ENCODE results near the gene CCDC83. TPM values are rescaled to one million over a fixed set of nuclear protein-coding genes. Genes with fewer than 3 reads are reported as not detected.

Gene CCDC83
- polyA plus RNA-seq, 1 of the 3 experiments (the other 2 are of a cell fraction): not detected

DNA sequence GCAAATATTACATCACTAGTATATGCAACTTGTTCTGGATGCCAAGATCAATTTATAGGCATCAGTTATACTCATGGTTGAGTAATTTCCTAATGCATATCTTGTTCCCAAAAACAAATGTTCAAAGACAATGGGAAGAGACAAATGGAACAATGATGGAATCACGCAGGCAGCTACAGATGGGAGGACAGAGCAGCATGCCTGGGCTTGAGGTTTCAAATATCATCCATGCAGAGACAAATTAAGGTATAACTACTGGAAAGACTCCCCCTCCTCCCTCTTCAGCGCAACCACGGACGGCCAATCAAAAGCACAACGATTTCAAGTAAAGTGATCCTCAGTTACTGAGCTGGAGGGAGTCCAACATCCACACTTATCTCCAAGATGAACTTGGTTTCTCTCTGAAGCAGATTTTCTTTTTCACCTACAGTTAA lies 106.8 kb downstream of the CCDC83 start:
- H3K27me3 ChIP-seq (ENCODE audit: insufficient read depth): no peaks in the 10 kb centered on the region
- no peak overlapping the region for H2AFZ ChIP-seq (ENCODE audit: low read depth)
- H3K27ac ChIP-seq (ENCODE audit: low read depth in 2 of 2, low read length in 1 of 2): peak overlapping the region; percentile 58 to 65
- no peak overlapping the region for H3K9ac ChIP-seq
- ChIA-PET CTCF (interaction anchor here (0.8 to 0.9 kb wide), 2 partner anchors 10 to 80 kb away, joined by 3 read pairs; no protein-coding TSS in a partner anchor), POLR2A (no interaction called here)
- H3K79me2 ChIP-seq (ENCODE audit: insufficient read depth): peaks cover 52% of the 10 kb centered on the region
- peaks cover 4 to 16% of the 10 kb centered on the region in 2 experiments; a peak in 3 of 4 replicates for H3K4me1 ChIP-seq (ENCODE audit: control insufficient read depth in 1 of 2, insufficient read depth in 2 of 2, low read depth in 1 of 2, low read length in 1 of 2)
- H3K9me3 ChIP-seq: no peaks in the 10 kb centered on the region
- H3K36me3 ChIP-seq (replicated peaks in 1 of 2; ENCODE audit: control insufficient read depth in 1 of 2, insufficient read depth in 2 of 2, low read length in 1 of 2): peaks cover 40 to 76% of the 10 kb centered on the region in 2 experiments
- H3K4me2 ChIP-seq: peak overlapping the region; percentile 45; the same call in 1 of the 2 replicates
- 35% methylated on average over 5 of the region's 5 CpGs for WGBS (ENCODE audit: low lambda C conversion rate)
- H3F3A ChIP-seq (replicated peaks; ENCODE audit: insufficient read depth): peaks cover 8% of the 10 kb centered on the region
- no peaks in the 10 kb centered on the region for H3K9me2 ChIP-seq
- H4K20me1 ChIP-seq (ENCODE audit: insufficient read depth): peaks cover 11% of the 10 kb centered on the region; the same call in 1 of the 2 replicates
- H3K4me3 ChIP-seq (ENCODE audit: low read depth in 2 of 2, low read length in 1 of 2): no peak overlapping the region
- DNase-seq: no peak
- TF ChIP-seq GABPA (IDR thresholded peaks at IDR 0.05; ENCODE audit: low read depth) (no peak), RCOR1 (IDR thresholded peaks at IDR 0.05; ENCODE audit: low read length) (no peak), FOXM1 (IDR thresholded peaks at IDR 0.05; ENCODE audit: low read depth) (no peak), TCF12 (IDR thresholded peaks at IDR 0.05) (peak; percentile 94), JUND (IDR thresholded peaks at IDR 0.05) (peak; percentile 89), CHD2 (IDR thresholded peaks at IDR 0.05; ENCODE audit: low read length, partially characterized antibody) (no peak), GATA2 (CRISPR knock-in tag; IDR thresholded peaks at IDR 0.05) (no peak), TAF1 (IDR thresholded peaks at IDR 0.05; ENCODE audit: borderline replicate concordance, low read depth, low read length) (no peak), RXRA (IDR thresholded peaks at IDR 0.05; ENCODE audit: borderline replicate concordance, low read depth) (peak; percentile 47; the same call in 1 of the 2 replicates), FOXJ3 (CRISPR knock-in tag; IDR thresholded peaks at IDR 0.05) (no peak), MXI1 (IDR thresholded peaks at IDR 0.05; ENCODE audit: low read depth, low read length) (no peak), SMC3 (IDR thresholded peaks at IDR 0.05; ENCODE audit: low read depth, low read length) (no peak), NFIC (IDR thresholded peaks at IDR 0.05; ENCODE audit: borderline replicate concordance) (peak; percentile 81; the same call in 1 of the 2 replicates), MEF2A (IDR thresholded peaks at IDR 0.05; ENCODE audit: borderline replicate concordance, low read depth) (peak; percentile 63; the same call in 1 of the 2 replicates), RAD21 (IDR thresholded peaks at IDR 0.05; ENCODE audit: low read length) (no peak), ELF1 (IDR thresholded peaks at IDR 0.05) (no peak), TEAD4 (IDR thresholded peaks at IDR 0.05; ENCODE audit: borderline replicate concordance, insufficient read depth) (peak; percentile 77), YY1 (IDR thresholded peaks at IDR 0.05; ENCODE audit: low read depth) (peak; percentile 32; the same call in 1 of the 2 replicates), POLR2AphosphoS5 (IDR thresholded peaks at IDR 0.05; ENCODE audit: low read depth, low read length) (no peak; the same call in 1 of the 2 replicates), NRF1 (IDR thresholded peaks at IDR 0.05; ENCODE audit: low read depth, low read length) (no peak), EZH2phosphoT487 (IDR thresholded peaks at IDR 0.05; ENCODE audit: borderline replicate concordance, low read depth) (no peak), SIN3A (IDR thresholded peaks at IDR 0.05; ENCODE audit: borderline replicate concordance, low read depth, low read length) (no peak), FOSL2 (IDR thresholded peaks at IDR 0.05; ENCODE audit: borderline replicate concordance, low read depth) (peak; percentile 69)
- TF ChIP-seq, protein P1, sequence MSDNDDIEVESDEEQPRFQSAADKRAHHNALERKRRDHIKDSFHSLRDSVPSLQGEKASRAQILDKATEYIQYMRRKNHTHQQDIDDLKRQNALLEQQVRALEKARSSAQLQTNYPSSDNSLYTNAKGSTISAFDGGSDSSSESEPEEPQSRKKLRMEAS (IDR thresholded peaks at IDR 0.05; ENCODE audit: low read depth): peak; percentile 88
- TF ChIP-seq, protein P2, sequence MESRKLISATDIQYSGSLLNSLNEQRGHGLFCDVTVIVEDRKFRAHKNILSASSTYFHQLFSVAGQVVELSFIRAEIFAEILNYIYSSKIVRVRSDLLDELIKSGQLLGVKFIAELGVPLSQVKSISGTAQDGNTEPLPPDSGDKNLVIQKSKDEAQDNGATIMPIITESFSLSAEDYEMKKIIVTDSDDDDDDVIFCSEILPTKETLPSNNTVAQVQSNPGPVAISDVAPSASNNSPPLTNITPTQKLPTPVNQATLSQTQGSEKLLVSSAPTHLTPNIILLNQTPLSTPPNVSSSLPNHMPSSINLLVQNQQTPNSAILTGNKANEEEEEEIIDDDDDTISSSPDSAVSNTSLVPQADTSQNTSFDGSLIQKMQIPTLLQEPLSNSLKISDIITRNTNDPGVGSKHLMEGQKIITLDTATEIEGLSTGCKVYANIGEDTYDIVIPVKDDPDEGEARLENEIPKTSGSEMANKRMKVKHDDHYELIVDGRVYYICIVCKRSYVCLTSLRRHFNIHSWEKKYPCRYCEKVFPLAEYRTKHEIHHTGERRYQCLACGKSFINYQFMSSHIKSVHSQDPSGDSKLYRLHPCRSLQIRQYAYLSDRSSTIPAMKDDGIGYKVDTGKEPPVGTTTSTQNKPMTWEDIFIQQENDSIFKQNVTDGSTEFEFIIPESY (IDR thresholded peaks at IDR 0.05; ENCODE audit: borderline replicate concordance, low read depth): peak; percentile 30; the same call in 1 of the 2 replicates
- TF ChIP-seq, protein P3, sequence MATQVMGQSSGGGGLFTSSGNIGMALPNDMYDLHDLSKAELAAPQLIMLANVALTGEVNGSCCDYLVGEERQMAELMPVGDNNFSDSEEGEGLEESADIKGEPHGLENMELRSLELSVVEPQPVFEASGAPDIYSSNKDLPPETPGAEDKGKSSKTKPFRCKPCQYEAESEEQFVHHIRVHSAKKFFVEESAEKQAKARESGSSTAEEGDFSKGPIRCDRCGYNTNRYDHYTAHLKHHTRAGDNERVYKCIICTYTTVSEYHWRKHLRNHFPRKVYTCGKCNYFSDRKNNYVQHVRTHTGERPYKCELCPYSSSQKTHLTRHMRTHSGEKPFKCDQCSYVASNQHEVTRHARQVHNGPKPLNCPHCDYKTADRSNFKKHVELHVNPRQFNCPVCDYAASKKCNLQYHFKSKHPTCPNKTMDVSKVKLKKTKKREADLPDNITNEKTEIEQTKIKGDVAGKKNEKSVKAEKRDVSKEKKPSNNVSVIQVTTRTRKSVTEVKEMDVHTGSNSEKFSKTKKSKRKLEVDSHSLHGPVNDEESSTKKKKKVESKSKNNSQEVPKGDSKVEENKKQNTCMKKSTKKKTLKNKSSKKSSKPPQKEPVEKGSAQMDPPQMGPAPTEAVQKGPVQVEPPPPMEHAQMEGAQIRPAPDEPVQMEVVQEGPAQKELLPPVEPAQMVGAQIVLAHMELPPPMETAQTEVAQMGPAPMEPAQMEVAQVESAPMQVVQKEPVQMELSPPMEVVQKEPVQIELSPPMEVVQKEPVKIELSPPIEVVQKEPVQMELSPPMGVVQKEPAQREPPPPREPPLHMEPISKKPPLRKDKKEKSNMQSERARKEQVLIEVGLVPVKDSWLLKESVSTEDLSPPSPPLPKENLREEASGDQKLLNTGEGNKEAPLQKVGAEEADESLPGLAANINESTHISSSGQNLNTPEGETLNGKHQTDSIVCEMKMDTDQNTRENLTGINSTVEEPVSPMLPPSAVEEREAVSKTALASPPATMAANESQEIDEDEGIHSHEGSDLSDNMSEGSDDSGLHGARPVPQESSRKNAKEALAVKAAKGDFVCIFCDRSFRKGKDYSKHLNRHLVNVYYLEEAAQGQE (IDR thresholded peaks at IDR 0.05; ENCODE audit: low read depth, low read length): no peak
- TF ChIP-seq, protein P4, sequence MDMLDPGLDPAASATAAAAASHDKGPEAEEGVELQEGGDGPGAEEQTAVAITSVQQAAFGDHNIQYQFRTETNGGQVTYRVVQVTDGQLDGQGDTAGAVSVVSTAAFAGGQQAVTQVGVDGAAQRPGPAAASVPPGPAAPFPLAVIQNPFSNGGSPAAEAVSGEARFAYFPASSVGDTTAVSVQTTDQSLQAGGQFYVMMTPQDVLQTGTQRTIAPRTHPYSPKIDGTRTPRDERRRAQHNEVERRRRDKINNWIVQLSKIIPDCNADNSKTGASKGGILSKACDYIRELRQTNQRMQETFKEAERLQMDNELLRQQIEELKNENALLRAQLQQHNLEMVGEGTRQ (IDR thresholded peaks at IDR 0.05; ENCODE audit: borderline replicate concordance, low read depth, low read length): no peak
- TF ChIP-seq, protein P5, sequence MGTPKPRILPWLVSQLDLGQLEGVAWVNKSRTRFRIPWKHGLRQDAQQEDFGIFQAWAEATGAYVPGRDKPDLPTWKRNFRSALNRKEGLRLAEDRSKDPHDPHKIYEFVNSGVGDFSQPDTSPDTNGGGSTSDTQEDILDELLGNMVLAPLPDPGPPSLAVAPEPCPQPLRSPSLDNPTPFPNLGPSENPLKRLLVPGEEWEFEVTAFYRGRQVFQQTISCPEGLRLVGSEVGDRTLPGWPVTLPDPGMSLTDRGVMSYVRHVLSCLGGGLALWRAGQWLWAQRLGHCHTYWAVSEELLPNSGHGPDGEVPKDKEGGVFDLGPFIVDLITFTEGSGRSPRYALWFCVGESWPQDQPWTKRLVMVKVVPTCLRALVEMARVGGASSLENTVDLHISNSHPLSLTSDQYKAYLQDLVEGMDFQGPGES (IDR thresholded peaks at IDR 0.05; ENCODE audit: low read depth, low read length): no peak
